Germinal center (tissue), 1 donor: ENCODE measurements around the gene MUC21.
A peak's percentile ranks its signal among the peaks of the same experiment; 100 is the strongest.

ENCODE experiments used
- DNase-seq: peaks from one replicate; pipeline ENCODE4 v3.0.0; 2012; ENCODE audit warnings: mixed read lengths, low spot score

Gene MUC21

GRCh38 chr6:30983439-30983838, at the start of gene MUC21:
Gene MUC21 (plus strand): TSS chr6:30983718. CDS start chr6:30983959, 241 bp downstream.
- DNase-seq = no peak

GRCh38 chr6:30935018-30935417, 48.5 kb upstream of the MUC21 start:
- no peak for DNase-seq

GRCh38 chr6:30937265-30937664, 46.3 kb upstream of the MUC21 start:
- DNase-seq = no peak

- no peak for DNase-seq
Observed at GRCh38 chr6:30938730-30939129, 44.8 kb upstream of the MUC21 start.

- DNase-seq = no peak
Observed at GRCh38 chr6:30939473-30939872, 44.0 kb upstream of the MUC21 start.

GRCh38 chr6:30940361-30940986, 43.0 kb upstream of the MUC21 start, which contains the start of gene MUCL3:
Gene MUCL3 (plus strand): TSS chr6:30940973. CDS start chr6:30941000, 27 bp downstream.
- DNase-seq = no peak

GRCh38 chr6:30942338-30943060, 41.0 kb upstream of the MUC21 start:
- no peak for DNase-seq

- no peak for DNase-seq
Observed at GRCh38 chr6:30944051-30944450, 39.5 kb upstream of the MUC21 start.

GRCh38 chr6:30945281-30945680, 38.2 kb upstream of the MUC21 start:
- no peak for DNase-seq

GRCh38 chr6:30947231-30947630, 36.3 kb upstream of the MUC21 start:
- DNase-seq = no peak

GRCh38 chr6:30948811-30949210, 34.7 kb upstream of the MUC21 start:
- DNase-seq = no peak

GRCh38 chr6:30951907-30952469, 31.5 kb upstream of the MUC21 start:
- DNase-seq = no peak

GRCh38 chr6:30954631-30955366, 28.7 kb upstream of the MUC21 start:
- no peak for DNase-seq

GRCh38 chr6:30955367-30956042, 28.0 kb upstream of the MUC21 start:
- peak; percentile 83 for DNase-seq

GRCh38 chr6:30957716-30958115, 25.8 kb upstream of the MUC21 start:
- no peak for DNase-seq

- no peak for DNase-seq
Observed at GRCh38 chr6:30960907-30961673, 22.4 kb upstream of the MUC21 start.

- DNase-seq = no peak
Observed at GRCh38 chr6:30962716-30963115, 20.8 kb upstream of the MUC21 start.

- no peak for DNase-seq
Observed at GRCh38 chr6:30963641-30964040, 19.9 kb upstream of the MUC21 start.

GRCh38 chr6:30964075-30964474, 19.4 kb upstream of the MUC21 start:
- DNase-seq = no peak

- no peak for DNase-seq
Observed at GRCh38 chr6:30965140-30965601, 18.3 kb upstream of the MUC21 start.

GRCh38 chr6:30966154-30966553, 17.4 kb upstream of the MUC21 start:
- no peak for DNase-seq
